Esophagus muscularis mucosa (tissue), 4 donors: ENCODE data around the gene MX1. TPM values are rescaled to one million over a fixed set of nuclear protein-coding genes. Genes with fewer than 3 reads are reported as not detected.

Experiments
- DNase-seq: peaks from one replicate; pipeline ENCODE4 v3.0.0-alpha.2; 2017; ENCODE audit errors: extremely low spot score
- H3K27ac ChIP-seq, 4 donors: fragments of 200-600 bp; sonication (generic); replicated peaks in 1 of 4; 1 replicate in 3 of 4; 2 replicates in 1 of 4; pipeline ENCODE4 v1.5.1; 2016 to 2019; ENCODE audit warnings: mild to moderate bottlenecking in 1 of 4
- H3K27me3 ChIP-seq, 4 donors: fragments of 200-600 bp; sonication (generic); one replicate each; pipeline versions ENCODE4 v1.5.1 to v1.6.0; 2016 to 2019
- H3K36me3 ChIP-seq, 4 donors: fragments of 200-600 bp; sonication (generic); one replicate each; pipeline ENCODE4 v1.5.1; 2016 to 2019
- H3K4me1 ChIP-seq, 4 donors: fragments of 200-600 bp; sonication (generic); one replicate each; pipeline ENCODE4 v1.5.1; 2016 to 2019
- H3K4me3 ChIP-seq, 4 donors: fragments of 200-600 bp; sonication (generic); 1 replicate in 2 of 4; 2 replicates in 2 of 4; pipeline ENCODE4 v1.5.1; 2016 to 2019; ENCODE audit warnings: mild to moderate bottlenecking in 4 of 4, moderate library complexity in 1 of 4
- H3K9me3 ChIP-seq, 4 donors: fragments of 200-600 bp; sonication (generic); 1 replicate in 3 of 4; 2 replicates in 1 of 4; pipeline ENCODE4 v1.5.1; 2016 to 2019
- CTCF ChIP-seq, 3 experiments: fragments of 200-600 bp in 2 of 3; fragments of 450-650 bp in 1 of 3; sonication (generic) in 2 of 3; IDR thresholded peaks; one replicate each; pipeline ENCODE4 v1.5.1; 2017 to 2019; ENCODE audit warnings: antibody characterized with exemption in 3 of 3, mild to moderate bottlenecking in 2 of 3, moderate library complexity in 1 of 3
- EP300 ChIP-seq: sonication (generic); formaldehyde crosslinking; IDR thresholded peaks from one replicate; pipeline ENCODE4 v1.6.1; 2017; ENCODE audit warnings: antibody characterized with exemption
- POLR2A ChIP-seq: fragments of 450-650 bp; IDR thresholded peaks from one replicate; pipeline ENCODE4 v1.6.1; 2017; ENCODE audit warnings: antibody characterized with exemption, moderate library complexity, mild to moderate bottlenecking, low read depth
- POLR2AphosphoS5 ChIP-seq, 2 donors: sonication (generic); formaldehyde crosslinking; IDR thresholded peaks; one replicate each; pipeline ENCODE4 v1.6.1; 2017; ENCODE audit warnings: antibody characterized with exemption in 2 of 2
- WGBS: methylation state at CpG from one replicate; pipeline ENCODE4 v1.1.5; 2018; 5-methylcytosine and 5-hydroxymethylcytosine counted together
- intact Hi-C: fragments of 100-400 bp; cut with DNase I; formaldehyde crosslinking; loops from one replicate; pipeline ENCODE4 v1.15.1; 2023
- total RNA-seq, 4 donors: library from RNA; depleted of rRNA; stranded (reverse); fragments of >200 nt; gene quantifications; one replicate each; pipeline versions ENCODE4 v1.1.0 to v1.2.1, GENCODE V29; 2016

The MX1 gene
- total RNA-seq, 4 donors from 2014 or later, result 13.8 to 34.6 (median 22.2) TPM

- 96% methylated on average over 4 of the region's 4 CpGs for WGBS
These were observed 20.5 kb downstream of the MX1 start for GRCh38 chr21:41446586-41446985.

GRCh38 chr21:41447356-41447755, 21.3 kb downstream of the MX1 start:
- peaks cover 43 to 97% (median 67%) of the 10 kb centered on the region in 4 donors for H3K36me3 ChIP-seq
- WGBS, result 93% methylated on average over 3 of the region's 3 CpGs
- no peaks in the 10 kb centered on the region for H3K27me3 ChIP-seq
- no peak for TF ChIP-seq EP300
- TF ChIP-seq CTCF (IDR thresholded peaks at IDR 0.05), result no peak
- no peak for TF ChIP-seq POLR2A
- TF ChIP-seq POLR2AphosphoS5 (IDR thresholded peaks at IDR 0.05), result no peak
- no peak overlapping the region for H3K27ac ChIP-seq
- no peak for DNase-seq
- H3K4me1 ChIP-seq, result no peaks in the 10 kb centered on the region
- H3K9me3 ChIP-seq, result no peaks in the 10 kb centered on the region
- no peak overlapping the region for H3K4me3 ChIP-seq
- intact Hi-C loops, result no loop called here

More at GRCh38 chr21:41446586-41446985, 20.5 kb downstream of the MX1 start:
- no peaks in the 10 kb centered on the region for H3K27me3 ChIP-seq
- H3K36me3 ChIP-seq, result peaks cover 46 to 97% (median 66%) of the 10 kb centered on the region in 4 donors
- no peaks in the 10 kb centered on the region for H3K4me1 ChIP-seq
- H3K27ac ChIP-seq, result no peak overlapping the region
- TF ChIP-seq POLR2A, result no peak
- no peak for TF ChIP-seq POLR2AphosphoS5 (IDR thresholded peaks at IDR 0.05)
- TF ChIP-seq EP300, result no peak
- TF ChIP-seq CTCF (IDR thresholded peaks at IDR 0.05), result no peak
- no peaks in the 10 kb centered on the region for H3K9me3 ChIP-seq
- intact Hi-C loops, result no loop called here
- DNase-seq, result no peak
- no peak overlapping the region for H3K4me3 ChIP-seq

- DNase-seq, result no peak
- Histone ChIP-seq H3K36me3 (peaks cover 28 to 97% (median 66%) of the 10 kb centered on the region in 4 donors), H3K4me1 (no peaks in the 10 kb centered on the region), H3K4me3 (no peak overlapping the region), H3K9me3 (no peaks in the 10 kb centered on the region), H3K27me3 (no peaks in the 10 kb centered on the region), H3K27ac (no peak overlapping the region)
- TF ChIP-seq CTCF (IDR thresholded peaks at IDR 0.05) (no peak), POLR2A (no peak), EP300 (no peak), POLR2AphosphoS5 (IDR thresholded peaks at IDR 0.05) (no peak)
- intact Hi-C loops, result no loop called here
- WGBS, result 95% methylated on average over 2 of the region's 5 CpGs
These were observed 23.6 kb downstream of the MX1 start for GRCh38 chr21:41449613-41450012.

GRCh38 chr21:41451753-41452676, 26.0 kb downstream of the MX1 start:
- H3K4me1 ChIP-seq, result no peaks in the 10 kb centered on the region
- H3K36me3 ChIP-seq, result peaks cover 15 to 97% (median 63%) of the 10 kb centered on the region in 4 donors
- H3K9me3 ChIP-seq, result no peaks in the 10 kb centered on the region
- TF ChIP-seq EP300, result no peak
- TF ChIP-seq CTCF (IDR thresholded peaks at IDR 0.05), result no peak
- TF ChIP-seq POLR2AphosphoS5 (IDR thresholded peaks at IDR 0.05), result no peak
- TF ChIP-seq POLR2A, result no peak
- DNase-seq, result no peak
- WGBS, result 87% methylated on average over 16 of the region's 16 CpGs
- intact Hi-C loops, result no loop called here
- no peaks in the 10 kb centered on the region for H3K27me3 ChIP-seq
- H3K4me3 ChIP-seq, result no peak overlapping the region
- H3K27ac ChIP-seq, result no peak overlapping the region
